SH-SY5Y (cell line): Measurements from ENCODE around the gene CBLB.

ENCODE experiments used
- GATA2 ChIP-seq: IDR thresholded peaks from 2 replicates; pipeline ENCODE4 v1.6.1; 2011; ENCODE audit warnings: mild to moderate bottlenecking, low read depth, low read length
- GATA3 ChIP-seq: IDR thresholded peaks from 2 replicates; pipeline ENCODE4 v1.6.1; 2011; ENCODE audit warnings: low read depth, mild to moderate bottlenecking, low read length, moderate library complexity

DNA sequence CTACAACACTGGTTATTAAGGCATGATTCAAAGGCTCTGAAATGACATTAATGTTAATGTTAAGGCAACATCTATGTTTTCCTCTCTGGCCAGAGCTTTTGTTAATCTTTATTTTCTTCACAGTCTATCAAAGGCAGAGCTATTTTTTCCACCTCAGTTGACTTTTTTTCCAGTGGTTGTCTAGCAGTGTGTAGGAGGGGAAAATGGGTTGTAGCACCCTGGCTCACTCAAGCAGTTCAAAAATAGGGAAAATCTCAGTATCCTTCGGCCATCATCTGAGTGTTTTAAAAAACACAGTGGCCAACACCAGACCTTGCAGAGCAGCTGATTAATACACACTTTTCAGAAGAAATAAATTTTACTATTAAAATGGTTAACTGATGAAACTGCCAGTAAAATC lies 21.4 kb downstream of the CBLB start:
- TF ChIP-seq GATA3 = no peak
- TF ChIP-seq GATA2 = no peak
